GM06990 (cell line): ENCODE measurements around the gene MESP1.
"Not testable (repeated sequence)": the region's sequence is repeated elsewhere in the genome, so short reads cannot be mapped to it uniquely, and the experiment has no call there.

ENCODE experiments used
- DNase-seq: peaks from one replicate; pipeline ENCODE4 v3.0.0-alpha.2; 2011; ENCODE audit not compliant: insufficient read length; ENCODE audit errors: extremely low read depth
- H3K27me3 ChIP-seq: replicated peaks from 2 replicates; pipeline ENCODE4 v1.6.0; 2011; ENCODE audit warnings: low read length; ENCODE audit not compliant: control insufficient read depth, insufficient read depth
- H3K36me3 ChIP-seq: 2 replicates; pipeline ENCODE4 v1.5.1; 2011; ENCODE audit warnings: low read length; ENCODE audit not compliant: control insufficient read depth, insufficient read depth
- H3K4me3 ChIP-seq: replicated peaks from 2 replicates; pipeline ENCODE4 v1.5.1; 2011; ENCODE audit warnings: low read depth, mild to moderate bottlenecking, control low read depth, low read length
- CTCF ChIP-seq: IDR thresholded peaks from 2 replicates; pipeline ENCODE4 v1.5.1; 2011; ENCODE audit warnings: low read length, control low read depth, mild to moderate bottlenecking, inconsistent platforms; ENCODE audit not compliant: insufficient read depth, poor library complexity, severe bottlenecking

Gene MESP1

GRCh38 chr15:89785774-89786140 is 34.7 kb upstream of the MESP1 start:
- no peaks in the 10 kb centered on the region for H3K27me3 ChIP-seq
- no peak for DNase-seq
- no peaks in the 10 kb centered on the region for H3K36me3 ChIP-seq
- TF ChIP-seq CTCF: no peak
- H3K4me3 ChIP-seq: no peak overlapping the region

GRCh38 chr15:89785064-89785773 is 34.2 kb upstream of the MESP1 start:
- Histone ChIP-seq H3K36me3 (no peaks in the 10 kb centered on the region), H3K4me3 (no peak overlapping the region), H3K27me3 (no peaks in the 10 kb centered on the region)
- DNase-seq: no peak
- no peak for TF ChIP-seq CTCF

- no peak for TF ChIP-seq CTCF
- Histone ChIP-seq H3K27me3 (no peaks in the 10 kb centered on the region), H3K36me3 (no peaks in the 10 kb centered on the region), H3K4me3 (no peak overlapping the region)
- no peak for DNase-seq
These were observed 33.6 kb upstream of the MESP1 start for GRCh38 chr15:89784686-89784960.

GRCh38 chr15:89783861-89784685 is 33.0 kb upstream of the MESP1 start:
- no peak for DNase-seq
- TF ChIP-seq CTCF: no peak
- no peaks in the 10 kb centered on the region for H3K36me3 ChIP-seq
- H3K4me3 ChIP-seq: no peak overlapping the region
- no peaks in the 10 kb centered on the region for H3K27me3 ChIP-seq

GRCh38 chr15:89783111-89783860 is 32.2 kb upstream of the MESP1 start:
- DNase-seq: no peak
- no peak overlapping the region for H3K4me3 ChIP-seq
- no peaks in the 10 kb centered on the region for H3K36me3 ChIP-seq
- H3K27me3 ChIP-seq: no peaks in the 10 kb centered on the region
- no peak for TF ChIP-seq CTCF

GRCh38 chr15:89782619-89782950 is 31.5 kb upstream of the MESP1 start:
- H3K4me3 ChIP-seq, H3K27me3 ChIP-seq, H3K36me3 ChIP-seq, DNase-seq: not testable (repeated sequence)
